ENCODE data around the gene BIRC2. TPM values are rescaled to one million over a fixed set of nuclear protein-coding genes. Genes with fewer than 3 reads are reported as not detected.

BIRC2 gene
- total RNA-seq, 1 experiment from 2014 or later = 32.6 TPM

DNA sequence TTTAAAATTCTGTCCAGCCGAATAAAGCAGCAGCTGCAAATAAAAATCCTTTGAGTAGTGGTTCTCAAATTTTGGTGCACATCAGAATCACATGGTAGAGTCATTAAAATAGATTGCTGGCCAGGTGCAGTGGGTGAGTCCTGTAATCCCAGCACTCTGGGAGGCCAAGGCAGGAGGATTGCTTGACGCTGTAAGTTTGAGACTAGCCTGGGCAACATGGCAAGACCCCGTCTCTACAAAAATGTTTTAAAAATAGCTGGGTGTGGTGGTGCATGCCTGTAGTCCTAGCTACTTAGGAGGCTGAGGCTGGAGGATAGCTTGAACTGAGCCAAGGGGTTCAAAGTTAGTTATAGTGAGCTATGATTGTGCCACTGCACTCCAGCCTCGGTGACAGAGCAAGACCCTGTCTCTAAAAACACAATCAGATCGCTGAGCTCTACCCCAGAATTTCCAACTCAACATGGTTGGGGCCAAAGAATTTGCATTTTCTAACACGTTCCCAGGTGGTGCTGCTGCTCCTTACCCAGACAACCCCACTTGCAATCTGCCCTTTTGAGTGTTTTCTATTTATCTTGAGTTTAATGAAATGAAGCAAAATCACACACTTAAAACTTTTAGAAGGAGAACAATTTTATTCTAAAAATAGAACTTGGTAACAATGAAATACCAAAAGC, 48.8 kb downstream of the BIRC2 start:
- no peak overlapping the region for H2AFZ ChIP-seq (ENCODE audit: low read depth, low read length, poor library complexity, severe bottlenecking)
- H4K20me1 ChIP-seq (ENCODE audit: insufficient read depth) = no peaks in the 10 kb centered on the region
- RAD21 ChIA-PET (ENCODE audit: low non-redundant PET in 1 of 2, low total read pairs in 2 of 2, uncharacterized antibody in 2 of 2, unreplicated experiment in 2 of 2) = no interaction called here
- H3K9me2 ChIP-seq (ENCODE audit: insufficient read depth) = no peaks in the 10 kb centered on the region
- DNase-seq (ENCODE audit: low read depth, low spot score) = no peak
- no peak overlapping the region for H3K27ac ChIP-seq (ENCODE audit: low read depth, low read length)
- H3K4me2 ChIP-seq (ENCODE audit: low read length) = no peak overlapping the region
- no peak overlapping the region for H3K9ac ChIP-seq (ENCODE audit: low read length)
- H3K79me2 ChIP-seq (ENCODE audit: insufficient read depth, low read length) = peaks cover 9% of the 10 kb centered on the region; the same call in 1 of the 2 replicates
- POLR2A ChIA-PET = no interaction called here
- no peaks in the 10 kb centered on the region for H3K9me3 ChIP-seq (ENCODE audit: control insufficient read depth in 1 of 2, insufficient read depth in 1 of 2, low read depth in 1 of 2, low read length in 2 of 2)
- ATAC-seq = no peak
- CTCF ChIA-PET = interaction anchor here (1.0 kb wide), 1 partner anchor 217 kb away, joined by 3 read pairs; no protein-coding TSS in a partner anchor
- no peaks in the 10 kb centered on the region for H3K4me1 ChIP-seq (ENCODE audit: control insufficient read depth in 1 of 2, insufficient read depth in 2 of 2, low read length in 2 of 2)
- H3K27me3 ChIP-seq (ENCODE audit: insufficient read depth, low read length) = no peaks in the 10 kb centered on the region
- no peak for TF ChIP-seq EZH2 (IDR thresholded peaks at IDR 0.05)
- H3K4me3 ChIP-seq (replicated peaks in 1 of 2; ENCODE audit: low read depth in 1 of 2, low read length in 2 of 2) = no peak overlapping the region
- intact Hi-C loops (cut with micrococcal nuclease) = no loop called here
- peaks cover 24% of the 10 kb centered on the region in 2 experiments; a peak in 3 of 4 replicates for H3K36me3 ChIP-seq (ENCODE audit: control insufficient read depth in 1 of 2, insufficient read depth in 2 of 2, low read length in 2 of 2)
- no TSS peak for BruUV-seq (replicated peaks)

DNA sequence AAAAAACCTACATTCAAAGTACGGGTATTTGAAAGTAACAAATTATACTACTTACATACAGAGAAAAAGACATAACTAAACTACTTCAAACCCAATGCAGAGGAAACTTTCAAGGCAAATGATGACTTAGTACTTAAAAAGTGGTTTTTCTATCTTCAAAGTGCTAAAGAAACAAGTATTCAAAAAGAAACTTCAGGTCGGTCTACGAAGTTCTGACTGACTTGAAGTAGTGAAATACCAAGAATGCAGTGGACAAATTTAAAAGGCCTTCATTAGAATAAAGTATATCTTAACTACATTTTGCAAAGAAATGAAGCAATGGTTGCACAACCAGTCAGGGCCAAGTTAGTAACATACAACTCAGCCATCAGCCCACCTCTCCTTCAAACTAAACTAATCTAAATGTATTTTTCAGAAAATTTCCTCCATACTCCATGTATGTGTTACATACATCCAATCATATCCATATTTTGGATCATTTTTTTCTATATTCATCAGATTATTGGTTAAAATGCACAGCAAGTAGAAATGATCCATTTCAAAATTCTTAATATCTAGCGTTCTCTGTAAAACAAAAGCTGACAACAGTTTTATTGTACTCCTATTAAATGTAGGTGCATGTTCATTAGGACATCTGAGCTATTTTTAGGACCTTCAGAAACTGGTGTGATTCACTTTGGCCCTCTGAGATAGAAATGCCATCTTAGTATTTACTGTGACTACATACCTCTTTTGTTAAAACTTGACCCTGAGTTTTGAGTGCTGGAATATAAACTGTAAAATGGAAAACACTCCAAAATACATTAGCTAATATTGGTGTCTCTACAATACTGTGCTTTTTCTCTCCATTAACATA, 49.9 kb downstream of the BIRC2 start:
- intact Hi-C loops (cut with micrococcal nuclease) = no loop called here

More for the DNA sequence above, 49.9 kb downstream of the BIRC2 start:
- H3K9me3 ChIP-seq (ENCODE audit: control insufficient read depth in 1 of 2, insufficient read depth in 1 of 2, low read depth in 1 of 2, low read length in 2 of 2) = no peaks in the 10 kb centered on the region
- H3K4me1 ChIP-seq (ENCODE audit: control insufficient read depth in 1 of 2, insufficient read depth in 2 of 2, low read length in 2 of 2) = no peaks in the 10 kb centered on the region
- H3K36me3 ChIP-seq (ENCODE audit: control insufficient read depth in 1 of 2, insufficient read depth in 2 of 2, low read length in 2 of 2) = peaks cover 29 to 34% of the 10 kb centered on the region in 2 experiments; a peak in 3 of 4 replicates
- H3K4me3 ChIP-seq (replicated peaks in 1 of 2; ENCODE audit: low read depth in 1 of 2, low read length in 2 of 2) = no peak overlapping the region
- H3K9ac ChIP-seq (ENCODE audit: low read length) = no peak overlapping the region
- H3K9me2 ChIP-seq (ENCODE audit: insufficient read depth) = no peaks in the 10 kb centered on the region
- H3K27me3 ChIP-seq (ENCODE audit: insufficient read depth, low read length) = no peaks in the 10 kb centered on the region
- ATAC-seq (no peak), DNase-seq (ENCODE audit: low read depth, low spot score) (no peak)
- ChIA-PET CTCF (interaction anchor here (1.0 to 1.4 kb wide), 2 partner anchors 10 to 216 kb away, joined by 3 read pairs; no protein-coding TSS in a partner anchor), RAD21 (ENCODE audit: low non-redundant PET in 1 of 2, low total read pairs in 2 of 2, uncharacterized antibody in 2 of 2, unreplicated experiment in 2 of 2) (no interaction called here), POLR2A (no interaction called here)
- no peak overlapping the region for H3K4me2 ChIP-seq (ENCODE audit: low read length)
- H4K20me1 ChIP-seq (ENCODE audit: insufficient read depth) = no peaks in the 10 kb centered on the region
- peaks cover 12% of the 10 kb centered on the region; the same call in 1 of the 2 replicates for H3K79me2 ChIP-seq (ENCODE audit: insufficient read depth, low read length)
- H2AFZ ChIP-seq (ENCODE audit: low read depth, low read length, poor library complexity, severe bottlenecking) = no peak overlapping the region
- no peak overlapping the region for H3K27ac ChIP-seq (ENCODE audit: low read depth, low read length)
- no TSS peak for BruUV-seq (replicated peaks)
- no peak for TF ChIP-seq RAD21 (IDR thresholded peaks at IDR 0.05; ENCODE audit: low read depth)
- no peak for TF ChIP-seq ZFX (IDR thresholded peaks at IDR 0.05)
- TF ChIP-seq POLR2AphosphoS5 (IDR thresholded peaks at IDR 0.05; ENCODE audit: low read depth, low read length) = no peak
- TF ChIP-seq YY1 (IDR thresholded peaks at IDR 0.05; ENCODE audit: extremely low read depth, insufficient replicate concordance, low read depth, low read length) = no peak
- no peak for TF ChIP-seq CEBPB (IDR thresholded peaks at IDR 0.05; ENCODE audit: low read depth)

Measured in HCT116 (cell line).